ENCODE results near the gene NUCKS1. TPM values are rescaled to one million over a fixed set of nuclear protein-coding genes. Genes with fewer than 3 reads are reported as not detected.

NUCKS1 gene
- total RNA-seq, 1 experiment from 2014 or later = 319 TPM

DNA sequence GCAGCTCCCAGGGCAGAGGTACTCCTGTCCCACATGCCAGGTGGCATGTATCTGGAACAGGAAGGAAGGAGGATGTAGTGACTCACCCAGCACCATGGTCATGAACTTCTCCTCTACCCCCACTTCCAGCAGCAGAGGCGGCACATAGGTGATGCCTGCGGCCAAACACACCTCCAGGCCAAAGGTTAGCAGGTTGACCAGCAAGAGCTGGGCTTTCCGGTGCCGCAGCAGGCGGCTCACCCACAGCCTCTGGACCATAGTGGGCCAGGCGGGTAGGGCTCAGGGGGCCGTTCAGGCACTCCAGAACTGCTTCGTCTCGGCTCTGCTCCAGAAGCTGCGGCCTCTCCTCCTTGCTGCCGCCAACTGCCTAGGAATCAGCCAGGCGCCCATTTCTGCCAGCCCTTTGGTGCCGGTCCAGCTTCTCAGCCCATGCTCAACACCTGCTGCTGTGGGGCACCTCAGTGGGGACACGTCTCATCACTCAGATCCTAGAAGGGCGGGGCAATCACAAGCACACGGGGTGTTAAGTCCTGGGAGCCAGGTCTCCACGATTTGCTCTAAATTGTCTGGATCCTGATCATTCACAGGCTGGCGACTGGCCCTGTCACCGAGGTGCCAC is 85.5 kb downstream of the NUCKS1 start:
- peak overlapping the region; percentile 96 for H3K4me2 ChIP-seq

DNA sequence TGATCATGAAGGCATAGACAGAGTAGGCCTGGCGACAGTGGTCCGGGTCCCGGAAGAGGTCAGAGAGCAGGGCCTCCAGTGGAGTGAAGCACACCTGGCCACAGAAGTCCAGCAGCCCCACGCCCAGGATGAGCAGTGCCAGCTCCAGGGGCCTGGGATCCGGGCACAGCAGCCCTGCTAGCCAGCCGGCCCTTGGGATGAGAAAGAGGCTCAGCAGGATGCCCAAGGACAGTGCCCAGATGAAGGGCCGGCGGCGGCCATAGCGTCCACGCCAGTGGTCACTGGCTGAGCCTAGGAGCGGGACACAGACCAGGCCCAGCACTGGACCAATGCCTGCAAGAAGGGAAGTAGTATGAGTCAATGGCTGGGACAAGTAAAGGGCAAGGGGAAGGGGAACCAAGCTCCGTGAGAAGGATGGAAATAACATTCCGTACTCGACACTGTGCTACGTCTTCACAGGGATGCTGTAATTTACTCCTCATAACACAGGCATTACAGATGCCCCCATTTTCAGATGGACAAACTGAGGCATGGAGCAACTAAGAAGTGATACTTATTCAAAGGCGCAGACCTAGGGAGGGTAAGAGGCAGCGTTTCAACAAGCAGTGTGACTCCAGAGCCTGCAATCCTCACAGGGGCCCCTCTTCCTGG is 86.6 kb downstream of the NUCKS1 start:
- Histone ChIP-seq H3K36me3 (ENCODE audit: low read depth) (0 out of 2 replicates have a peak, but pooled peaks cover 22% of the 10 kb centered on the region), H3K27me3 (ENCODE audit: insufficient read depth, low read depth) (no peaks in the 10 kb centered on the region), H4K20me1 (ENCODE audit: insufficient read depth) (no peaks in the 10 kb centered on the region), H3K4me3 (peak overlapping the region; percentile 47; the same call in 1 of the 2 replicates), H3K4me2 (peak overlapping the region; percentile 96), H3F3A (ENCODE audit: insufficient read depth, low read depth) (peaks cover 53% of the 10 kb centered on the region), H3K79me2 (ENCODE audit: low read depth) (peaks cover 38% of the 10 kb centered on the region), H3K27ac (peak overlapping the region; percentile 90), H3K9me3 (ENCODE audit: insufficient read depth, low read depth) (no peaks in the 10 kb centered on the region), H3K4me1 (replicated peaks; ENCODE audit: insufficient read depth) (peaks cover 69% of the 10 kb centered on the region), H2AFZ (no peak overlapping the region), H3K9me2 (ENCODE audit: insufficient read depth) (no peaks in the 10 kb centered on the region)
- CTCF ChIA-PET = interaction anchor here (1.2 kb wide), 1 partner anchor 49 kb away, joined by 11 read pairs; no protein-coding TSS in a partner anchor
- POLR2A ChIA-PET (ENCODE audit: unreplicated experiment) = no interaction called here
- TF ChIP-seq EZH2 (IDR thresholded peaks at IDR 0.05; ENCODE audit: low read depth) = no peak
- TF ChIP-seq, protein P1, sequence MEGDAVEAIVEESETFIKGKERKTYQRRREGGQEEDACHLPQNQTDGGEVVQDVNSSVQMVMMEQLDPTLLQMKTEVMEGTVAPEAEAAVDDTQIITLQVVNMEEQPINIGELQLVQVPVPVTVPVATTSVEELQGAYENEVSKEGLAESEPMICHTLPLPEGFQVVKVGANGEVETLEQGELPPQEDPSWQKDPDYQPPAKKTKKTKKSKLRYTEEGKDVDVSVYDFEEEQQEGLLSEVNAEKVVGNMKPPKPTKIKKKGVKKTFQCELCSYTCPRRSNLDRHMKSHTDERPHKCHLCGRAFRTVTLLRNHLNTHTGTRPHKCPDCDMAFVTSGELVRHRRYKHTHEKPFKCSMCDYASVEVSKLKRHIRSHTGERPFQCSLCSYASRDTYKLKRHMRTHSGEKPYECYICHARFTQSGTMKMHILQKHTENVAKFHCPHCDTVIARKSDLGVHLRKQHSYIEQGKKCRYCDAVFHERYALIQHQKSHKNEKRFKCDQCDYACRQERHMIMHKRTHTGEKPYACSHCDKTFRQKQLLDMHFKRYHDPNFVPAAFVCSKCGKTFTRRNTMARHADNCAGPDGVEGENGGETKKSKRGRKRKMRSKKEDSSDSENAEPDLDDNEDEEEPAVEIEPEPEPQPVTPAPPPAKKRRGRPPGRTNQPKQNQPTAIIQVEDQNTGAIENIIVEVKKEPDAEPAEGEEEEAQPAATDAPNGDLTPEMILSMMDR (conservative IDR thresholded peaks at IDR 0.05) = no peak
- no peak for DNase-seq
- BruUV-seq (replicated peaks) = no TSS peak
- intact Hi-C loops (cut with micrococcal nuclease; ENCODE audit: unreplicated experiment) = loop anchor here (5.0 kb wide), 1 partner anchor 444 kb away; no protein-coding TSS in a partner anchor

More for the DNA sequence above, 85.5 kb downstream of the NUCKS1 start:
- peak overlapping the region; percentile 90 for H3K27ac ChIP-seq
- peaks cover 80% of the 10 kb centered on the region for H3K4me1 ChIP-seq (replicated peaks; ENCODE audit: insufficient read depth)
- H3K36me3 ChIP-seq (ENCODE audit: low read depth) = 0 out of 2 replicates have a peak, but pooled peaks cover 16% of the 10 kb centered on the region
- peak overlapping the region; percentile 70 for H2AFZ ChIP-seq
- no peaks in the 10 kb centered on the region for H3K27me3 ChIP-seq (ENCODE audit: insufficient read depth, low read depth)
- intact Hi-C loops (cut with micrococcal nuclease; ENCODE audit: unreplicated experiment) = loop anchor here (1.0 to 5.0 kb wide), 3 partner anchors 16 to 443 kb away; partner anchors contain the start of gene SLC45A3
- TF ChIP-seq, protein P1 (conservative IDR thresholded peaks at IDR 0.05) = no peak
- no peak for TF ChIP-seq EZH2 (IDR thresholded peaks at IDR 0.05; ENCODE audit: low read depth)
- peak; percentile 81 to 95 for DNase-seq
- BruUV-seq (replicated peaks) = no TSS peak
- H3K9me3 ChIP-seq (ENCODE audit: insufficient read depth, low read depth) = no peaks in the 10 kb centered on the region
- ChIA-PET POLR2A (ENCODE audit: unreplicated experiment) (no interaction called here), CTCF (interaction anchor here (1.2 kb wide), 1 partner anchor 47 kb away, joined by 11 read pairs; no protein-coding TSS in a partner anchor)
- peaks cover 49% of the 10 kb centered on the region for H3K79me2 ChIP-seq (ENCODE audit: low read depth)
- H3F3A ChIP-seq (ENCODE audit: insufficient read depth, low read depth) = peaks cover 52% of the 10 kb centered on the region
- no peaks in the 10 kb centered on the region for H4K20me1 ChIP-seq (ENCODE audit: insufficient read depth)
- H3K4me3 ChIP-seq = peak overlapping the region; percentile 47; the same call in 1 of the 2 replicates
- no peaks in the 10 kb centered on the region for H3K9me2 ChIP-seq (ENCODE audit: insufficient read depth)

Other genes with a start within 250 kb of the NUCKS1 start
- gene CDK18, start 245.5 kb downstream of the NUCKS1 start, total RNA-seq (2021) = 35.3 and 36.2 TPM in 2 replicates
- gene ELK4, start 118.2 kb downstream of the NUCKS1 start, total RNA-seq (2021) = 40.3 and 48.1 TPM in 2 replicates
- gene SLC45A3, start 69.7 kb downstream of the NUCKS1 start, total RNA-seq (2021) = 15.2 and 19.9 TPM in 2 replicates
- gene RAB29, start 25.3 kb upstream of the NUCKS1 start, total RNA-seq (2021) = 10.4 and 11.1 TPM in 2 replicates
- gene SLC41A1, start 63.0 kb upstream of the NUCKS1 start, total RNA-seq (2021) = 26.5 and 34.5 TPM in 2 replicates
- gene PM20D1, start 100.0 kb upstream of the NUCKS1 start, total RNA-seq (2021) = not detected in 2 replicates
- gene SLC26A9, start 193.3 kb upstream of the NUCKS1 start, total RNA-seq (2021) = 0.98 and 1.0 TPM in 2 replicates

Data from PC-9 (cell line).